Measurements from ENCODE around the gene RTN4IP1.

RTN4IP1 gene

GRCh38 chr6:106522562-106523250, 106.6 kb downstream of the RTN4IP1 start:
- DNase-seq: no peak
- no peak for ATAC-seq

All from stimulated activated naive CD8-positive, alpha-beta T cell treated with anti-CD3 and anti-CD28 coated beads, Interleukin-15, Interleukin-2, amounts not matched to agents 100 U/mL and 50 U/mL, for 24 hours (primary cell).